Uterus (tissue), 2 donors: Measurements from ENCODE around the gene FBLN5.

Experiments
- CTCF ChIP-seq, 4 experiments: fragments of 200-600 bp in 2 of 4; fragments of 450-650 bp in 2 of 4; sonication (generic) in 2 of 4; IDR thresholded peaks; one replicate each; pipeline ENCODE4 v1.5.1; 2016 to 2019; ENCODE audit warnings: antibody characterized with exemption in 4 of 4, mild to moderate bottlenecking in 2 of 4, moderate library complexity in 1 of 4
- POLR2A ChIP-seq, 2 donors: fragments of 450-650 bp; IDR thresholded peaks; one replicate each; pipeline ENCODE4 v1.6.1; 2016; ENCODE audit warnings: antibody characterized with exemption in 2 of 2, mild to moderate bottlenecking in 1 of 2, moderate library complexity in 1 of 2

- TF ChIP-seq CTCF (IDR thresholded peaks at IDR 0.05) = no peak
- TF ChIP-seq POLR2A (IDR thresholded peaks at IDR 0.05) = no peak
These were observed 75.4 kb downstream of the FBLN5 start for GRCh38 chr14:91872011-91872501.
